HG03571 (cell line): ENCODE measurements around the gene ROBO2.
"Not testable (repeated sequence)": the region's sequence is repeated elsewhere in the genome, so short reads cannot be mapped to it uniquely, and the experiment has no call there.

ENCODE experiments used
- ATAC-seq: cut with Tn5 transposase; IDR thresholded peaks from one replicate; pipeline ENCODE4 v1.9.1; 2021; ENCODE audit not compliant: unreplicated experiment

The ROBO2 gene

GRCh38 chr3:77392181-77392580 is 352.3 kb downstream of the ROBO2 start:
- ATAC-seq: no peak

- ATAC-seq: no peak
These were observed 354.1 kb downstream of the ROBO2 start for GRCh38 chr3:77394046-77394445.

GRCh38 chr3:77404871-77405270 is 365.0 kb downstream of the ROBO2 start:
- ATAC-seq: no peak

- no peak for ATAC-seq
These were observed 367.5 kb downstream of the ROBO2 start for GRCh38 chr3:77407441-77407840.

- not testable (repeated sequence) for ATAC-seq
These were observed 370.4 kb downstream of the ROBO2 start for GRCh38 chr3:77410334-77410733.

- no peak for ATAC-seq
These were observed 371.4 kb downstream of the ROBO2 start for GRCh38 chr3:77411334-77411733.

GRCh38 chr3:77412021-77412438 is 372.1 kb downstream of the ROBO2 start:
- no peak for ATAC-seq

- no peak for ATAC-seq
These were observed 372.7 kb downstream of the ROBO2 start for GRCh38 chr3:77412584-77412983.

GRCh38 chr3:77414881-77415280 is 375.0 kb downstream of the ROBO2 start:
- no peak for ATAC-seq

GRCh38 chr3:77420336-77420735 is 380.4 kb downstream of the ROBO2 start:
- no peak for ATAC-seq

- ATAC-seq: no peak
These were observed 382.0 kb downstream of the ROBO2 start for GRCh38 chr3:77421916-77422315.

GRCh38 chr3:77426531-77426930 is 386.6 kb downstream of the ROBO2 start:
- ATAC-seq: no peak

GRCh38 chr3:77427528-77427927 is 387.6 kb downstream of the ROBO2 start:
- no peak for ATAC-seq

GRCh38 chr3:77436908-77437307 is 397.0 kb downstream of the ROBO2 start:
- no peak for ATAC-seq

- ATAC-seq: no peak
These were observed 406.2 kb downstream of the ROBO2 start for GRCh38 chr3:77446084-77446483.

GRCh38 chr3:77446761-77447160 is 406.9 kb downstream of the ROBO2 start:
- ATAC-seq: no peak

- no peak for ATAC-seq
These were observed 409.8 kb downstream of the ROBO2 start for GRCh38 chr3:77449459-77450350.

GRCh38 chr3:77456431-77456830 is 416.5 kb downstream of the ROBO2 start:
- ATAC-seq: no peak

- ATAC-seq: no peak
These were observed 417.0 kb downstream of the ROBO2 start for GRCh38 chr3:77456906-77457305.

- ATAC-seq: no peak
These were observed 420.0 kb downstream of the ROBO2 start for GRCh38 chr3:77459926-77460325.

- ATAC-seq: no peak
These were observed 420.4 kb downstream of the ROBO2 start for GRCh38 chr3:77460326-77460725.

GRCh38 chr3:77462951-77463350 is 423.1 kb downstream of the ROBO2 start:
- ATAC-seq: no peak
